Measurements from ENCODE around the gene ZNF488.

GRCh38 chr10:47379901-47380300, 4.2 kb downstream of the ZNF488 start:
- no peak for TF ChIP-seq POLR2AphosphoS5 (IDR thresholded peaks at IDR 0.05)
- TF ChIP-seq, protein P1, sequence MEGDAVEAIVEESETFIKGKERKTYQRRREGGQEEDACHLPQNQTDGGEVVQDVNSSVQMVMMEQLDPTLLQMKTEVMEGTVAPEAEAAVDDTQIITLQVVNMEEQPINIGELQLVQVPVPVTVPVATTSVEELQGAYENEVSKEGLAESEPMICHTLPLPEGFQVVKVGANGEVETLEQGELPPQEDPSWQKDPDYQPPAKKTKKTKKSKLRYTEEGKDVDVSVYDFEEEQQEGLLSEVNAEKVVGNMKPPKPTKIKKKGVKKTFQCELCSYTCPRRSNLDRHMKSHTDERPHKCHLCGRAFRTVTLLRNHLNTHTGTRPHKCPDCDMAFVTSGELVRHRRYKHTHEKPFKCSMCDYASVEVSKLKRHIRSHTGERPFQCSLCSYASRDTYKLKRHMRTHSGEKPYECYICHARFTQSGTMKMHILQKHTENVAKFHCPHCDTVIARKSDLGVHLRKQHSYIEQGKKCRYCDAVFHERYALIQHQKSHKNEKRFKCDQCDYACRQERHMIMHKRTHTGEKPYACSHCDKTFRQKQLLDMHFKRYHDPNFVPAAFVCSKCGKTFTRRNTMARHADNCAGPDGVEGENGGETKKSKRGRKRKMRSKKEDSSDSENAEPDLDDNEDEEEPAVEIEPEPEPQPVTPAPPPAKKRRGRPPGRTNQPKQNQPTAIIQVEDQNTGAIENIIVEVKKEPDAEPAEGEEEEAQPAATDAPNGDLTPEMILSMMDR (IDR thresholded peaks at IDR 0.05) = no peak
- no peak for TF ChIP-seq POLR2A (IDR thresholded peaks at IDR 0.05; ENCODE audit: low read depth)

All from esophagus muscularis mucosa (tissue), 3 donors.